GM23338 (cell line): ENCODE data around the gene ST14.

ENCODE experiments used
- CTCF ChIP-seq, 2 experiments: fragments of 200-600 bp in 1 of 2; sonication (generic) in 1 of 2; conservative IDR thresholded peaks; 2 replicates each; pipeline versions ENCODE4 v1.5.1 to v1.6.1; 2016 to 2017; ENCODE audit warnings: antibody characterized with exemption in 2 of 2, low read depth in 2 of 2, mild to moderate bottlenecking in 2 of 2, moderate library complexity in 1 of 2
- EZH2 ChIP-seq: fragments of 200-600 bp; sonication (generic); IDR thresholded peaks from one replicate; pipeline ENCODE4 v1.8.0; 2017; ENCODE audit warnings: antibody characterized with exemption, mild to moderate bottlenecking, low read depth; ENCODE audit not compliant: unreplicated experiment

GRCh38 chr11:130156108-130157022 lies 3.2 kb upstream of the ST14 start:
- TF ChIP-seq CTCF (conservative IDR thresholded peaks at IDR 0.05; ENCODE audit: low read depth in 2 of 2) (no peak), EZH2 (no peak)
